GM19452 (cell line): ENCODE results near the gene DNER.
"Not testable (repeated sequence)": the region's sequence is repeated elsewhere in the genome, so short reads cannot be mapped to it uniquely, and the experiment has no call there.

Experiments
- ATAC-seq: cut with Tn5 transposase; IDR thresholded peaks from one replicate; pipeline ENCODE4 v1.9.1; 2021; ENCODE audit not compliant: unreplicated experiment

Gene DNER

GRCh38 chr2:229714080-229714735 lies at the start of gene DNER:
TSS of gene DNER (minus strand) at chr2:229714555. CDS start at chr2:229714423, 132 bp downstream.
- ATAC-seq: peak; percentile 75

- ATAC-seq: no peak
Observed at GRCh38 chr2:229761663-229762062, 47.3 kb upstream of the DNER start.

- ATAC-seq: not testable (repeated sequence)
Observed at GRCh38 chr2:229757462-229757861, 43.1 kb upstream of the DNER start.

GRCh38 chr2:229752970-229753729 lies 38.8 kb upstream of the DNER start:
- no peak for ATAC-seq

- ATAC-seq: no peak
Observed at GRCh38 chr2:229749779-229750178, 35.4 kb upstream of the DNER start.

GRCh38 chr2:229748950-229749349 lies 34.6 kb upstream of the DNER start:
- ATAC-seq: no peak

GRCh38 chr2:229742691-229743090 lies 28.3 kb upstream of the DNER start:
- ATAC-seq: not testable (repeated sequence)

- ATAC-seq: no peak
Observed at GRCh38 chr2:229740279-229740678, 25.9 kb upstream of the DNER start.

GRCh38 chr2:229738024-229738625 lies 23.8 kb upstream of the DNER start:
- no peak for ATAC-seq

GRCh38 chr2:229734410-229734809 lies 20.1 kb upstream of the DNER start:
- no peak for ATAC-seq

GRCh38 chr2:229733611-229734245 lies 19.4 kb upstream of the DNER start:
- no peak for ATAC-seq

GRCh38 chr2:229732897-229733296 lies 18.5 kb upstream of the DNER start:
- no peak for ATAC-seq

GRCh38 chr2:229731916-229732315 lies 17.6 kb upstream of the DNER start:
- no peak for ATAC-seq

GRCh38 chr2:229731363-229731762 lies 17.0 kb upstream of the DNER start:
- no peak for ATAC-seq

GRCh38 chr2:229728370-229728769 lies 14.0 kb upstream of the DNER start:
- ATAC-seq: no peak

GRCh38 chr2:229726643-229727042 lies 12.3 kb upstream of the DNER start:
- ATAC-seq: no peak

GRCh38 chr2:229725716-229726574 lies 11.6 kb upstream of the DNER start:
- no peak for ATAC-seq

GRCh38 chr2:229723192-229723591 lies 8.8 kb upstream of the DNER start:
- ATAC-seq: not testable (repeated sequence)

- no peak for ATAC-seq
Observed at GRCh38 chr2:229719926-229720647, 5.7 kb upstream of the DNER start.

- ATAC-seq: no peak
Observed at GRCh38 chr2:229718057-229718456, 3.7 kb upstream of the DNER start.
